NT2/D1 (cell line): ENCODE results near the gene ZNF808.
"Not testable (repeated sequence)": the region's sequence is repeated elsewhere in the genome, so short reads cannot be mapped to it uniquely, and the experiment has no call there.

Source experiments
- SUZ12 ChIP-seq: IDR thresholded peaks from 2 replicates; pipeline ENCODE4 v1.6.1; 2011; ENCODE audit not compliant: insufficient read length, insufficient read depth; ENCODE audit errors: extremely low read depth
- YY1 ChIP-seq: IDR thresholded peaks from 2 replicates; pipeline ENCODE4 v1.6.1; 2011; ENCODE audit not compliant: insufficient read length, insufficient read depth
- ZNF274 ChIP-seq: IDR thresholded peaks from 2 replicates; pipeline ENCODE4 v1.6.1; 2011; ENCODE audit warnings: mild to moderate bottlenecking, low read depth, low read length

DNA sequence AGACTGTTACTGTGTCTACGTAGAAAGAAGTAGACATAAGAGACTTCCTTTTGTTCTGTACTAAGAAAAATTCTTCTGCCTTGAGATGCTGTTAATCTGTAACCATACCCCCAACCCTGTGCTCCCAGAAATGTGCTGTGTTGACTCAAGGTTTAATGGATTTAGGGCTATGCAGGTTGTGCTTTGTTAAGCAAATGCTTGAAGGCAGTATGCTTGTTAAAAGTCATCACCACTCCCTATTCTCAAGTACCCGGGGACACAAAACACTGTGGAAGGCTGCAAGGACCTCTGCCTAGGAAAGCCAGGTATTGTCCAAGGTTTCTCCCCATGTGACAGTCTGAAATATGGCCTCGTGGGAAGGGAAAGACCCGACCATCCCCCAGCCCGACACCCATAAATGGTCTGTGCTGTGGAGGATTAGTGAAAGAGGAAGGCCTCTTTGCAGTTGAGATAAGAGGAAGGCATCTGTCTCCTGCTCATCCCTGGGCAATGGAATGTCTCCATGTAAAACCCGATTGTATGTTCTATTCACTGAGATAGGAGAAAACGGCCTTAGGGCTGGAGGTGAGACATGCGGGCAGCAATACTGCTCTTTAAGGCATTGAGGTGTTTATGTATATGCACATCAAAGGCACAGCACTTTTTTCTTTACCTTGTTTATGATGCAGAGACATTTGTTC is 41.8 kb upstream of the ZNF808 start:
- not testable (repeated sequence) for TF ChIP-seq YY1, ZNF274, SUZ12
